Stimulated activated CD8-positive, alpha-beta memory T cell treated with anti-CD3 and anti-CD28 coated beads, Interleukin-7, amount 100 ng/mL, for 48 hours (primary cell): ENCODE results near the gene CAMP.
A peak's percentile ranks its signal among the peaks of the same experiment; 100 is the strongest.
"Not testable (repeated sequence)": the region's sequence is repeated elsewhere in the genome, so short reads cannot be mapped to it uniquely, and the experiment has no call there.

ENCODE experiments used
- DNase-seq, 2 donors: peaks; one replicate each; pipeline ENCODE4 v3.0.0-alpha.2; 2020; ENCODE audit warnings: low read depth in 1 of 2; ENCODE audit errors: extremely low read depth in 1 of 2

The CAMP gene, protein sequence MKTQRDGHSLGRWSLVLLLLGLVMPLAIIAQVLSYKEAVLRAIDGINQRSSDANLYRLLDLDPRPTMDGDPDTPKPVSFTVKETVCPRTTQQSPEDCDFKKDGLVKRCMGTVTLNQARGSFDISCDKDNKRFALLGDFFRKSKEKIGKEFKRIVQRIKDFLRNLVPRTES

DNA sequence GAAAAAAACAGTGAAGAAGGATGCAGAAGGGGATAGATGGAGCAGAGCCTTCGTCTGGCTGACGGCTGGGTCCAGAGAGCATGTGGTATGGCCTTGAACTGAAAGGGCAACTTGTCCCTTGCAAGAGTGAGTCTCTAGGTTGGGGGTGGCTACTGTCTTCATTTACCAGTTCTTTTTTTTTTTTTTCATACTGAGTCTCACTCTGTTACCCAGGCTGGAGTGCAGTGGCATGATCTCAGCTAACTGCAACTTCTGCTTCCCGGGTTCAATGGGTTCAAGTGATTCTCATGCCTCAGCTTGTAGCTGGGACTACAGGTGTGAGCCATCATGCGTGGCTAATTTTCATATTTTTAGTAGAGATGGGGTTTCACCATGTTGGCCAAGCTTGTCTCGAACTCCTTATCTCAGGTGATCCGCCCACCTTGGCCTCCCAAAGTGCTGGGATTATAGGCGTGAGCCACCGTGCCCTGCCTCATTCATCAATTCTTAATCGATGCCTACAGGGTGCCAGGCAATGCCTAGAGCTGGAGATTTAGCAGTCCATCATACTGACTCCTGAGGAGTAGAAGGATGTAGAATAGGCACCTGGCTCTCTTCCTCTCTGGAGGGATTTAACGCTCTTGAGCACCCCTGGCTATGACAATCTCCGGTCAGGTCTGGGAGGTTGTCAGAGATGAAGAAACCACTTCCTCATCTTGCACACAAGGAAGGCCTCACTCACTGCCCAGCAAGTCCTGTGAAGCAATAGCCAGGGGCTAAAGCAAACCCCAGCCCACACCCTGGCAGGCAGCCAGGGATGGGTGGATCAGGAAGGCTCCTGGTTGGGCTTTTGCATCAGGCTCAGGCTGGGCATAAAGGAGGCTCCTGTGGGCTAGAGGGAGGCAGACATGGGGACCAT, at the start of gene CAMP:
Gene CAMP, plus strand, starts transcription at position 880 of the 898 bp plus-strand sequence. Its CDS starts 17 bp downstream, at position 897.
- no peak for DNase-seq

- no peak for DNase-seq
Observed at GRCh38 chr3:48178072-48178471, 45.2 kb upstream of the CAMP start.

DNA sequence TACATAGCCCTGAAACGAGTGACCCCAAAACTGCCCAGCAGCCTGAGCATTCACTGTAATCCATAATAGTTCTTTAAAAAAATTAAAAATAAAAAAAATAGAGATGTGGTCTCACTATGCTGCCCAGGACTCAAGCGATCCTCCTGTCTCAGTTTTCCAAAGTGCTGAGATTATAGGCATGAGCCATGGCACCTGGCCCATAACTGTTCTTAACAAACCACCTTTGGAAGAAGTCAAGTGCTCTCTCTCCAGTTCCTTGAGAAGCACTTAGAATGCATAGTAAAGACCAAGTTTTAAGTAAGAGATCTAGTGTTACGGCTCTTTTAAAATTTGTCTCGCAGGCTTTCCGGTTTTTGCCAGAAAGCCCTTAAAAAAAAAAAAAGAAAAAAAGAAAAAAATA, 43.3 kb upstream of the CAMP start:
- no peak for DNase-seq

DNA sequence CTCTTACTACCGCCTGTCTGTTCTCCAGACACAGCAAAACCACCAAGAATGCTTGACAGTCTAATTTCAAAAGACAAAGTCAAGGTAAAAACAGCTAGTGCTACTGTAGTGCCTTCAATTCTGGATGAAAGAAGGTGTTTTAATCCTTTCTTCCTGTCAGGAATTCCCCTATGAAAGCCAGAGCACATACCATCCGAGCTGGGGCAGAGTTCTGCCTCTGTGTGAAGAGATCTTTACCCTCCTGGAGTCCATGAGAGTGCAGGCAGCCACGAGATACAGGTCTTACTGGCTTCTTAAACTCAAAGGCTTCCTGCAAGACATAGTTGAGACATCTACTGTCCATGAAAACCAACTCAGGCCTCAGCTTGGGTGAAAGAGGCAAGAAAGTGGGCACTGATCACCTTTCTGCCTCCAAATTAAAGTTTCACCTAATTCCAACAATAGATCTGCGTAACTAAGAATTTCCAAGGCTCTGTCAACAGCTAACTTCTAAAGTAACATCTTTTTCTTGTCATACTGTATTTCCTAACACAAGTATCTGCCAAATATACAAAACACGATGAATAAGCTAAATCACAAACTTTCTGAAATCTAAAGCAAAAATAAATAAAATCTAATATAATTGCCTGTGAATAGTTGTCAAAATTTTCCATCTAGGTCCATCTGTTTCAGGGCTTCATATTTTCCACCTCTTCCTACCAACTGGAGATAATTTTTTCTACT, 42.6 kb upstream of the CAMP start:
- no peak for DNase-seq

- no peak for DNase-seq
Observed at GRCh38 chr3:48184299-48184698, 39.0 kb upstream of the CAMP start.

- no peak for DNase-seq
Observed at GRCh38 chr3:48185129-48185528, 38.2 kb upstream of the CAMP start.

GRCh38 chr3:48186631-48187300, 36.5 kb upstream of the CAMP start:
- DNase-seq: no peak

DNA sequence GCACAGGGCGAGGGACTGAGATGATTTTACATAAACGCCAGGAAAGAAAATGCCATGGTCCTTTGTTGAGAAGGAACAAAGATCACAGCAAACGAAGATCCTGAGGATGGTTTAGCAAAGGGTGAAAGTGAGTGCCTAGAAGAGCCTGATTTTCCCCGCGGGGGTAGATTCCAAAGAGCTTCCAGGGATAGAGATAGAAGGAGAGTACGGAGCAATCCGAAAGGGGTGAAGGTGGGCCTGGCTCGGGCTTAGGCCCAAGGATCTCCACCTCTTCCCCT, 36.1 kb upstream of the CAMP start:
- no peak for DNase-seq

DNA sequence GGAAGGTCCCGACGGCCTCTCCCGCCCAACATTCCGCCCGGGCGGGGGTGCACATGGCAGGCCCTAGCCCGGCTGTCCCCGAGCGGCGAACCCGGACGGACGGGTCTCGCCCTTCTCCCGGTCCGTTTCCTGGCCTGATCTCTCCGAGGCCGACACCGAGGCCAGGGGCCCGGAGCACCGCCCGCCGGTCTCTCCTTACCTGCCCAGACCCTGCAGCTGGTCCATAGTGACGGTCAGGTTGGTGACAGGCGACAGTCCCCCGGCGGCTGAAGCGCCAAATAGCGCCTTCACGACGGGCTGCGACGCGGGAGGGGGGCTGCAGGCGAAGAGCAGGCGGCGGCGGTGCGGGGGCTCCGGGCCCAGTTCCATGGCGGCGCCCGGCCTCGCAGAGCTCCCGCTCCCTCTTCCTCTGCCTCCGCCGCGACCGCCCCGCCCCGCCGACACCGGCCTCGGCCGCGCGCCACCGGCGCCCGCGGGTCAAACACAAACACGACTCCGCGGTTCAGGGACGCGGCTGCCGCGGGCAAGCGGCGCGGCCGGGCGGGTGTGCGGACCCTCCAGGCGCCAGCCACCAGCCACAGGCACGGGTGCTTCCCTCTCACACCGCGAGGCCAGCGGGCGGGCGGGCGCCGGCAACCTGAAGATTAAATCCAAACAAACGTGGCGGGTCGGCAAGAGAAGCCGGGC, 35.6 kb upstream of the CAMP start:
- DNase-seq: no peak

DNA sequence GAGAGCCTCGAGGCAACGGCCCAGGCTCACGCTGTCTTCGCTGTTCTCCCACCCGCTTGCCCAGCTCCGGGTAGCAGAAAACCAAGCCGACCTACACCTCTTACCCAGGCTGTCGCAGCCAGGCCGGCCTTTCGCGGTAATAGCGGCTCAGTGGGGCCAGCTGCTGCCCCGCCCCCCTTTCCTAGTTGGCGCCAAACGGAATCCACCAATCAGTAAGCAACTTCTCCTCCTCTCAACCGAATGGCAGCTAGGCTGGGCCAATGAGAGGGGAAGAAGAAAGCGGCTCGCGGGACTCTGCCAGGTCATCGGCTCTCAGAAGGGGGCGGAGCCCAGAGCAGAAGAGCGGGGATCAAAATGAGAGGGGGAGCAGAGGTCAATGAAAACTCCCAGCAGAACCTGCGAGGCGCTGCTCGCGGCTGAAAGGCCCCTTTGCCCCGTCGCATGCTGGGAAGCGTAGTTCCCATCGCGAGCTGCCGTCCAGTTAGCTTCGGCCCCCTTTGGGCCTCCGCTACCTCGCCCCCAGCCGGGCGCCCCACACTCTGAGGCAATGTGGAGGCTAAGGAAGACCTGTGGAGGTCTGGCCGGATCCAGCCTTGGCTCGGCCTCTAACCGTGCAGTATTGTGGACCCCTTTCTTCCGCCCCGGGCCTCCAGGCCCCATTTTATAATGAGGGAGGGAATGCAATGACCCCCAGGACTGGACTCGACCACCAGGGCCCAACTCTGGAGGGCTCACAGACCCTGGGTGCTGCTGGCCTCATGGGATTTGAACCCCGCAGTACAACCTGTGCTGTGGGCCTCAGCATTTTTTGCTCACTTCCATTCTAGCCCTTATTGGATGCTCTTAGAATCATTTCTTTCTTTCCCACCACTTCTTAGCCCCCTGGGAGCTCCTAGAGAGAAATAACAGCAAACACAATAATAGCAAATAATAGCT, 34.8 kb upstream of the CAMP start, which contains the start of gene CDC25A:
Gene CDC25A, minus strand, starts transcription at position 152 of the 936 bp plus-strand sequence. CDS start 470 bp downstream, outside the sequence.
- peak; percentile 90 to 96 for DNase-seq

GRCh38 chr3:48189321-48189720, 34.0 kb upstream of the CAMP start:
- no peak for DNase-seq

DNA sequence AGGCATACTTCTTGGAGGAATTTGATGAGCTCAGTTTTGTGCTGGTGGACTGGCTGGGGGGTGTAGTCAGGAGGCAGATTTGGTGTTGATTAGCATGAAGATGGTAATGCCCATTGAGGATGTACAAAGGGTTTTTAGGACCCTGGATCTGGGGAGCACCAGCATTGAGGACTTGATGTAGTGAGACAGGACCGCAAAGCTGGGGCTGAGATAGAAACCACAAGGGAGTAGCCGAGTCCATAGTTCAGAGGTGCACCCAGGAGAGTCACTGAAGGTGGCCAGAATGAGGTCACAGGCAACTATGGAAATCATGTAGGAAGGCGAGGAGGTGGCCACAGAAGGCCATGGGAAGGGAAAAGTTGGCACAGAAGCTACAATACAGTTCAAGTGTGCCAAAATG, 32.4 kb upstream of the CAMP start:
- DNase-seq: no peak

- DNase-seq: no peak
Observed at GRCh38 chr3:48194446-48195071, 28.7 kb upstream of the CAMP start.

DNA sequence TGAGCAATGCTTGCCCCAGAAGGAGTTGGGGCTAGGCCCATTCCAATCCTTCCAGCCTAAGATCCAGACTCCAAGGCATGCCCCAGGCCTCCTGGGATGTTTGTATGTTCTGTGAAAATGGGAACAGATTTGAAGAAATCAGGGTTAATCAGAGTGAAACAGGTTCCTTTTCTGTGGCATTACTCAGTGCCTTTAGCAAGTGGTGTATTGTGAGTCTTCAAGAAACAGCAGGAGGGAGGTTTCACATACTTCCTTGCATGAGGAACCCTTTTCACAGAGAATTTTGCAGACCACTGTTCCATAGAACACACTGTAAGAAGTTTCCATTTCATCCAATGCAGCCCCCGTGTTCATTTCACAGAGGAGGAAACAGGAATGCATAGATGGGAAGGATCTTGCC, 26.7 kb upstream of the CAMP start:
- no peak for DNase-seq

GRCh38 chr3:48199117-48199516, 24.2 kb upstream of the CAMP start:
- no peak for DNase-seq

DNA sequence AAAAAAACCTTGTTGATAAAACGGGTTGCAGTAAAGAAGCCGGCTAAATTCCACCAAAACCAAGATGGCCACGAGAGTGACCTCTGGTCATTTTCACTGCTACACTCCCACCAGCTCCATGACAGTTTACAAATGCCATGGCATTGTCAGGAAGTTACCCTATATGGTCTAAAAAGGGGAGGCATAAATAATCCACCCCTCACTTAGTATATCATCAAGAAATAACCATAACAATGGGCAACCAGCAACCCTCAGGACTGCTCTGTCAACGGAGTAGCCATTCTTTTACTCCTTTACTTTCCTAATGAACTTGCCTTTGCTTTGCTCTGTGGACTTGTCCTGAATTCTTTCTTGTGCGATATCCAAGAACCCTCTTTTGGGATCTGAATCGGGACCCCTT, 20.7 kb upstream of the CAMP start:
- no peak for DNase-seq

DNA sequence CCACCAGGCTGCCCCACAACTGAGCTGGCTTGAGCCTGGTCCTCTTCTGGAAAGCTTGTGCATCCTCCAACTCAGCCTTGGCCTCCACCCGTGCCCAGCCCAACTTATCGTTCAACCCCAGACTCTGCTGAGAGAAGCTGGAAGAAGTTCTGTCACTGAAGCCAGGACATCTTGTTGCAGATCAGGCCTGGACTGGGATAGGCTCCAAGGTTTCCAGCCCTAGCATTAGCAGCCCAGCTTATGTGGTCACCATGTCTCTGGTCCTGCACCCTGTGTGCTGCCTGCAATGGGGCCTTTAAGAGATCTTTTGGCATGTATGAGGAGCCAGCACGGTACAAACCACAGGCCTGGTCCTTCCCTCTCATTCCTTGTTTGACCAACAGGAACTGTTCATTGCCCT, 15.2 kb upstream of the CAMP start:
- no peak for DNase-seq

DNA sequence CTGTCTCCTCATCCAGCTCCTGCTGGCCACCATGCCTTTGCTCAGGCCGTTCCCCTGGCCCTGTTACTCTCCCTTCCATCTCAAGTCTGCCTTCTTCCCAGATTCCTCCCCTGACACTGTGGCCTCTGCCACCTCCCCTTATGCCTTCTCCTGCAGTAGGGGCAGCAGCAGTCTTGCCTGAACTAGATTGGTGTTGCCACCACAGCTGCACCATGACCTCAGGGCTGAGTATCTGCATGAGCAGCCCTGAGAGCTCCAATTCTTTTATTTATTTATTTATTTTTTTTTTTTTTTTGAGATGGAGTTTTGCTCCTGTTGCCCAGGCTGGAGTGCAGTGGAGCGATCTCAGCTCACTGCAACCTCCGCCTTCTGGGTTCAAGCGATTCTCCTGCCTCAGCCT, 13.8 kb upstream of the CAMP start:
- no peak for DNase-seq

GRCh38 chr3:48210534-48210933, 12.8 kb upstream of the CAMP start:
- DNase-seq: not testable (repeated sequence)
